Stimulated activated CD8-positive, alpha-beta memory T cell treated with anti-CD3 and anti-CD28 coated beads, Interleukin-15, amount 100 ng/mL, for 1 hour (primary cell): ENCODE results near the gene WDR35.

ENCODE experiments used
- DNase-seq: peaks from one replicate; pipeline ENCODE4 v3.0.0-alpha.2; 2020; ENCODE audit warnings: low read depth

The WDR35 gene

DNA sequence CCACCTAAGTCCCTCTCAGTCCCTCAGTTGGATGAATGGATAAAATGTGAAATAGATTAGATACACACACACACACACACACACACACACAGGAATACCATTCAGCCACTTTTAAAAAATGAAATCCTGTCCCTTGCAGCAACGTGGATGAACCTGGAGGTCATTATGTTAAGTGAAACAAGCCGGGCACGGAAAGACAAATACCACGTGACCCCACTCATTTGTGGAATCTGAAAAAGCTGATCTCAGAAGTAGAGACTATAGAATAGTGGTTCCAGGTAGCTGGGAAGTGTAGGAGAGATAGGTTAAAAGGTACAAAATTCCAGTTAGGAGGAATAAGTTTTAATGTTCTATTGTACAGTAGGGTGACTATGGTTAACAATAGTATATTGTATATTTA is 119.1 kb downstream of the WDR35 start:
- DNase-seq, result no peak

DNA sequence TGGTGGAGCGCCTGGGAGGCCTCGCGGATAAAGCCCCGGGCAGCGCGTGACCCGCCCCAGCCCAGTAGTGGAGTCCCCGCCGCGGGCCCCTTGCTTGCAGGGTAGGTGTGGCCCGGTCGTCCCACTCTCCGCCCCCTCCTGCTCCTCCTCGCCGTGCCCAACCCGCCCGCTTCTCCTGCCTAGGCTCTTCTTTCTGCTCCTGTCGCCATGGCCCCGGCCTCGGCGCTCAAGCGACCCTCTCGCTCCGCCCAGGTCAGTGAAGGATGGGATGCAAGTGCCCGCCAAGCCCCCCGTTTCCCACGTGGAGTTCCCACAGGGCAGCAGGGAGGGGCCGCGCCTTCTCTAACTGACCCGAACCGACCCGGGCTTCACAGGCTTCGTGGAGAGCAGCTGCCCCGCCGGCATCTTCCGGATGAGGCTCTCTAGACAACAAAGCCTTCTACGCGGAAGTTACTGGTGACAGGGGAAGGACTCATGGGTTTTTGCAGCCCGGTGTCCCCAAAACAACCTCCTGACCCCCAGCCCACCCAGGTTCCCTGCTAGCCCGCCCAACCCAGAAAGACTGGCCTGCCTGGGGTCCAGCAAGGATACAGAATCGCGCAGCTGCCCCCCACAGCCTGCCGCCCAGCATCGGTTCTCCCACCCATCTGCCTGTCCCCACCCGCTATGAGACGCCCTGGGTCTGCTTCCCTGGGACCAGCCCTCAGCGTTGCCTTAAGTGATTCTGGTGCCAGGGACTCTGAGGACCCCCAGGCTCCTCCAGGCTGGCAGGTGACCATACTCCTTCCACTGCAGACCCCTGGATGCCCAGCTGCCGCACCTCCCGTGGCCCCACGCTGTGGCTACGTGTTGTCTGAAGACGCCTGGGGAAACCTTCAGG is 121.0 kb downstream of the WDR35 start:
- peak; percentile 47 for DNase-seq

DNA sequence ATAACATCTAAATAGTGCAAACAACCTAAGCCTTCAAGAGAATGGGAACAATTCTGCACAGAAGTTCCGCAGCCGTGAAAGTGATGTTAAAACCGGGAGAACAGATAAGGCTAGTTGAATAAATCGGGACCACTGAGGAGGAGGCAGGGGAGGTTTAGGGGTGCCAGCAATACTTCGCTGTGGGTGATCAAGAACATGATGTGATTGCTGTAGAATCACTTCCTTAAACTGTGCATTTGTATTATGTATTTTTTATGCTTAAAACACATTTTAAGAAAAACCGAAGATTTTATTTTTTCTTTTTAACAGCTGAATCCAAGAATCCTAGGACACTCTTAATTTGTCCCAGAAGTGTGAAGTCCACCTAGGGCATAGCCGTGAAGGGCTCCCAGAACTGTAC is 121.7 kb downstream of the WDR35 start:
- DNase-seq, result no peak

DNA sequence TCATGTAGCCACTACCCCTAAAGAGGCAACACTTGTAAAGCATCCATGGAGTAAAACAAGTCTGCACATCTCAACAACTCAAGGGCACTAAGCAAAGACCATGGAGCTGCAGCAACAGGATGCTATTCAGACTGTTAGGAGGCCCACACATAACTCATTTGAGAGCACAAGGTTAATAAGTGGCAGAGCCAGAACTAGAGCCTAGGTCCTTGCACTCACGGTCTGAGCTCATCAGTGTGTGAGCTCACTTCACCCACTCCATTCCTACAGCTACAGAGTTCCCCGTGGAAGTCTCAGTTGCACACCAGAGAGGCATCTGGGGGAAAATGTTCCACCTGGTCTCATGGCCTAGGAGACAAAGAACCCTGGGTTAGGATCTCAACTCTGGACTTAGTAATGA is 123.1 kb downstream of the WDR35 start:
- no peak for DNase-seq

DNA sequence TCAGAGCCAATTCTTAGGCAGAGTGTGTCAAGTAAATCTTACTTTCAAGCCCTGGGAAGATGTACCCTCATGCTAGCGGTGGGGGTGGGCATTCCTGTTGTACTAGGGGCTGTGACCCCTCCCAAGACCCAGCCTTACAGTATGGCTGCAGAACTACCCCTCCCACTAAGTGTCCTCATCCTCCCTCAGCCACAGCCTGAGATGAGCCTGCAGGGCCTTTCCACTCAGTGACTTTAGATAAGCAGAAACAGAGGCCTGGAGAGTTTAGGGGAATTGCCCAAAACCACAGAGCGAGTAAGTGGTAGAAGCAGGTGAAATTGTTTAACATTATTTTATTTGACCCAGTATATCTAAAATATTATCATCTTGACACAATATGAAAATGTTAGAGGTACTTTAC is 124.8 kb downstream of the WDR35 start:
- no peak for DNase-seq

DNA sequence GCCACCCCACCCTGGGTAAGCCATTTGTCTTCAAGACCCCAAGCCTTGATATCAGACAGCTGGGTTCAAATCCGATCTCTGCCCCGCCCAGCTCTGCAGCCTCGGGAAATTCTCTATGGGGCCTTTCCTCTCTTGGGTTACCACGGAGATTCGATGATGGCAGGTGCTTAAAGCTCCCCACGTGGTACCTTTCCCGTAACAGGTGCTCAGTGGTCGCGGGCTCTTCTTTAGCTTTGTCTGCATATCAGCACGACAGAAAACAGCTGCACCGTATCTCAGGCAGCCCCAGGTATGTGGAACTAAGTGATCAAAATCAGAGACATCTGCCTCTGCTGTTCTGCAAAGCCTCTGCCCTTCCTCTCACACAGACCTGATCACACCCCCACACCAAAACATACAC is 125.5 kb downstream of the WDR35 start:
- DNase-seq, result no peak

DNA sequence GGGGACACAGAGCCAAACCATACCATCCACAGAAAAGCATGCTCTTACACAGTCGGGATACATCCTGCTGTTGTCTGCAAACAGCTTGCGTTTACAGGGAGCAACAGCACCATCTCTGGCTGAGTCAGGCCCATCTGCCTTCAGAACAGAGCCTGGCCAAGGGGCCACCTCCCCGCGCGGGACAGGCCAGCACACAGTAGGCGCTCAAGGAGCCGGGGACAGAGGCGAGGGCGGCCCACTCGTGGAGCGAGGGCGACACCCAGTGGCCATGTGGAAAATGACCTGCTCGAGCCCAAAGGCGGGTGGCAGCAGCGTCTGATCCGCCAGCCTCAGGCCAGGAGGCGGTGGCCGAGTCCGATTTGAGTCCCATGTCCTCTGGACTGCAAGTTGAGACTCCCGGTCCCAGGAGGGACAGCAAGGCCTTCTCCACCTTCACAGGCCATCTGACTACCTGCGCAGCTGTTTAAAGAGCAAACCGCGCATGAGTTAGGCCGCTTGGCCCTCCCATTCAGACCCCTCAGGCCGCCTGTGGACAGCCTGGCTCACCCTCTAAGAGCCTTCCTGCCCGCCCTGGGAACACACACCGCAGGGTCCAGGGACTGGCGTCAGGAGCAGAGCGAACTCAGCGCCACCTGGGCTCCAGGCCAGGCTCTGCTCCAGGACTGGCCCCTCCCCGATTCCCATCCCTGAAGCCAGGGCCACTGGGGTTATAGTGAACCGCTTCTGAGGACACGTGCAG is 126.4 kb downstream of the WDR35 start:
- DNase-seq, result peak; percentile 56

DNA sequence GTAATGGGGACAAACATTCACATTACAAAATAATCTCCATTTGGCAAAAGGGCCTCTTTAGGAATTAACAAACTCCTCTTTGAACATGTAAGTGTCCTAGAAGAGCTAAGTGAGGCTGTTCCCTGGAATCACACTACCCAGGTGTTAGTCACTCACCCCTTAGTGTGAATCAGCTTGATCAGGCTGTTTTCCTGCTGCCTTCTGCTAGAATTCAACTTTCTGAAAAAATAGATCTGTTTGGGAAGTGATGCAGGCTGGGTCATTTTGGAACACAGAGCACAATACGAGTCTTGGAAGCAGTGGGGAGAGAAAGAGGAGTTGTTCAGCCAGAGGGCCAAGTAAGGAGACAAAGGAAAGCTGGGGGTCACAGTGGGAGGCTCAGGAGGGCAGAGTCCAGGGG is 128.1 kb downstream of the WDR35 start:
- no peak for DNase-seq
